GM23338 (cell line): ENCODE measurements around the gene PPIF. TPM values are rescaled to one million over a fixed set of nuclear protein-coding genes. Genes with fewer than 3 reads are reported as not detected.

Experiments used
- ATAC-seq: fragments of 200-7000 bp; cut with Tn5 transposase; 3 replicates; pipeline ENCODE4 v1.9.1; 2020
- DNase-seq: peaks from one replicate; pipeline ENCODE4 v3.0.0-alpha.2; 2015; ENCODE audit warnings: low spot score
- H2AFZ ChIP-seq: fragments of 200-600 bp; sonication (generic); 2 replicates; pipeline ENCODE4 v1.8.0; 2016; ENCODE audit warnings: antibody characterized with exemption, mild to moderate bottlenecking, moderate library complexity
- H3F3A ChIP-seq: fragments of 200-600 bp; sonication (generic); replicated peaks from 2 replicates; pipeline ENCODE4 v1.8.0; 2017; ENCODE audit warnings: antibody characterized with exemption, mixed run types, low read depth
- H3K27ac ChIP-seq: fragments of 200-600 bp; sonication (generic); 2 replicates; pipeline ENCODE4 v1.6.1; 2016; ENCODE audit warnings: low read depth
- H3K27me3 ChIP-seq: fragments of 200-600 bp; sonication (generic); 2 replicates; pipeline ENCODE4 v1.8.0; 2016; ENCODE audit warnings: mild to moderate bottlenecking, mixed run types, moderate library complexity; ENCODE audit not compliant: insufficient read depth
- H3K36me3 ChIP-seq: fragments of 200-600 bp; sonication (generic); 2 replicates; pipeline ENCODE4 v1.8.0; 2016; ENCODE audit warnings: mild to moderate bottlenecking; ENCODE audit not compliant: insufficient read depth
- H3K4me1 ChIP-seq: fragments of 200-600 bp; sonication (generic); 2 replicates; pipeline ENCODE4 v1.8.0; 2016; ENCODE audit warnings: mild to moderate bottlenecking, moderate library complexity; ENCODE audit not compliant: insufficient read depth
- H3K4me2 ChIP-seq: fragments of 200-600 bp; sonication (generic); 2 replicates; pipeline ENCODE4 v1.7.1; 2017; ENCODE audit warnings: mixed run types
- H3K4me3 ChIP-seq: fragments of 200-600 bp; sonication (generic); 2 replicates; pipeline ENCODE4 v1.6.1; 2016; ENCODE audit warnings: mixed run types
- H3K79me2 ChIP-seq: fragments of 200-600 bp; sonication (generic); replicated peaks from 2 replicates; pipeline ENCODE4 v1.8.0; 2017; ENCODE audit warnings: mild to moderate bottlenecking; ENCODE audit not compliant: insufficient read depth
- H3K9me2 ChIP-seq: fragments of 200-600 bp; sonication (generic); 2 replicates; pipeline ENCODE4 v1.8.0; 2017; ENCODE audit not compliant: insufficient read depth
- H4K20me1 ChIP-seq: fragments of 200-600 bp; sonication (generic); replicated peaks from 2 replicates; pipeline ENCODE4 v1.8.0; 2017; ENCODE audit warnings: mild to moderate bottlenecking; ENCODE audit not compliant: insufficient read depth
- H3K27ac Mint-ChIP-seq: 2 replicates; pipeline ENCODE4 v1.8.0; 2020; ENCODE audit warnings: inconsistent platforms, mild to moderate bottlenecking, moderate library complexity, mixed read lengths
- H3K27me3 Mint-ChIP-seq: 3 replicates; pipeline ENCODE4 v1.8.0; 2022; ENCODE audit warnings: low read depth, mild to moderate bottlenecking, moderate library complexity, mixed read lengths, inconsistent platforms; ENCODE audit not compliant: insufficient read depth, poor library complexity
- H3K36me3 Mint-ChIP-seq: 3 replicates; pipeline ENCODE4 v1.8.0; 2021; ENCODE audit warnings: low read depth, mild to moderate bottlenecking, inconsistent platforms, moderate library complexity, mixed read lengths
- H3K4me1 Mint-ChIP-seq: 3 replicates; pipeline ENCODE4 v1.8.0; 2020; ENCODE audit warnings: mild to moderate bottlenecking, inconsistent platforms, mixed read lengths
- H3K4me3 Mint-ChIP-seq: 3 replicates; pipeline ENCODE4 v1.8.0; 2021; ENCODE audit warnings: moderate library complexity, mild to moderate bottlenecking, inconsistent platforms, mixed read lengths
- H3K9me3 Mint-ChIP-seq: 3 replicates; pipeline ENCODE4 v1.8.0; 2020; ENCODE audit warnings: moderate library complexity, mild to moderate bottlenecking, inconsistent platforms, mixed read lengths
- CREB1 ChIP-seq: fragments of 250-450 bp; sonication (Bioruptor Pico); IDR thresholded peaks from 2 replicates; pipeline ENCODE4 v1.5.0; 2020; ENCODE audit warnings: low read depth, mild to moderate bottlenecking, moderate library complexity
- CTCF ChIP-seq, 2 experiments: fragments of 200-600 bp in 1 of 2; sonication (generic) in 1 of 2; conservative IDR thresholded peaks; 2 replicates each; pipeline versions ENCODE4 v1.5.1 to v1.6.1; 2016 to 2017; ENCODE audit warnings: antibody characterized with exemption in 2 of 2, low read depth in 2 of 2, mild to moderate bottlenecking in 2 of 2, moderate library complexity in 1 of 2
- ETS1 ChIP-seq: IDR thresholded peaks from 2 replicates; pipeline ENCODE4 v1.6.1; 2016; ENCODE audit warnings: antibody characterized with exemption
- EZH2 ChIP-seq: fragments of 200-600 bp; sonication (generic); IDR thresholded peaks from one replicate; pipeline ENCODE4 v1.8.0; 2017; ENCODE audit warnings: antibody characterized with exemption, mild to moderate bottlenecking, low read depth; ENCODE audit not compliant: unreplicated experiment
- EZH2phosphoT487 ChIP-seq: fragments of 200-600 bp; sonication (generic); IDR thresholded peaks from one replicate; pipeline ENCODE4 v1.8.1; 2018; ENCODE audit warnings: antibody characterized with exemption; ENCODE audit not compliant: unreplicated experiment
- JUNB ChIP-seq: IDR thresholded peaks from one replicate; pipeline ENCODE4 v1.6.1; 2016; ENCODE audit warnings: antibody characterized with exemption; ENCODE audit not compliant: unreplicated experiment
- NANOG ChIP-seq: IDR thresholded peaks from 2 replicates; pipeline ENCODE4 v1.6.1; 2016; ENCODE audit warnings: antibody characterized with exemption, borderline replicate concordance
- REST ChIP-seq: IDR thresholded peaks from one replicate; pipeline ENCODE4 v1.6.1; 2018; ENCODE audit warnings: antibody characterized with exemption; ENCODE audit not compliant: unreplicated experiment
- STAT1 ChIP-seq: IDR thresholded peaks from one replicate; pipeline ENCODE4 v1.6.1; 2016; ENCODE audit warnings: antibody characterized with exemption; ENCODE audit not compliant: unreplicated experiment
- ZNF114 ChIP-seq: fragments of 250-450 bp; sonication (Bioruptor Pico); IDR thresholded peaks from 2 replicates; pipeline ENCODE4 v1.5.0; 2020; ENCODE audit warnings: mild to moderate bottlenecking, moderate library complexity
- ZNF331 ChIP-seq: fragments of 250-450 bp; sonication (Bioruptor Pico); IDR thresholded peaks from 2 replicates; pipeline ENCODE4 v1.5.0; 2020; ENCODE audit warnings: low read depth, mild to moderate bottlenecking, moderate library complexity
- polyA plus RNA-seq: library from polyadenylated mRNA; unstranded; fragments of >200 nt; fragmentation: Nextera tagmentation; extraction: Ambion mirVana; gene quantifications from 2 replicates; pipeline ENCODE4 v1.2.1, GENCODE V29; 2016
- total RNA-seq: library from RNA; depleted of rRNA; stranded (reverse); fragments of >200 nt; shearing (Covaris generic); gene quantifications from 2 replicates; pipeline ENCODE4 v1.2.3, GENCODE V29; 2014

PPIF gene
- total and polyA plus RNA-seq, 2 experiments from 2014 or later = 32.1 to 43.6 TPM

DNA sequence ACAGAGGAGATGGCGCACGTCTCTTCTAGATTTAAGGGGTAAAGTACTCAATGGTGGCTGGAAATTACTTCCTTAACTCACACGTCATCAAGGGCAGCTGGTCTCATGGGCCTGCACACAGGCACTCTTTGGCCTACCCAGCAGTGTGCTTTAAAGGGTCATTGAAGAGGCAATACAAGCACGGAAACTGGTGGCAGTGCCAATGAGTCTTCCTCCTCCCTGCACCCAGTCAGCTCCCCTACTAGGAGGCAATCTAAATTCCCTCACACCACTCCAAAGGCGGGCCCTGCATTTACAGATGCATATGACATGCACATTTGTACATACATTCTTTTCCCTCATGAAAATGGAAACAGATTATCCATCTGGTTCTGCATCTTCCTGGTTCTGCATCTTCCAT, 47.4 kb downstream of the PPIF start (continued):
- TF ChIP-seq REST = no peak
- TF ChIP-seq ETS1 = no peak
- TF ChIP-seq EZH2 = no peak
- TF ChIP-seq ZNF114 (CRISPR knock-in tag) = no peak
- TF ChIP-seq CTCF (conservative IDR thresholded peaks at IDR 0.05; ENCODE audit: low read depth in 2 of 2) = no peak
- TF ChIP-seq CREB1 = no peak
- no peak for TF ChIP-seq EZH2phosphoT487
- no peak for TF ChIP-seq JUNB
- no peak for TF ChIP-seq STAT1
- TF ChIP-seq ZNF331 (CRISPR knock-in tag) = no peak

- Mint-ChIP-seq H3K36me3 (no peaks in the 10 kb centered on the region), H3K4me1 (peaks cover 20% of the 10 kb centered on the region), H3K27me3 (no peaks in the 10 kb centered on the region), H3K27ac (no peak overlapping the region), H3K9me3 (no peaks in the 10 kb centered on the region), H3K4me3 (no peak overlapping the region)
- ATAC-seq = no peak
- H3K27me3 ChIP-seq = no peaks in the 10 kb centered on the region
- no peak overlapping the region for H3K4me3 ChIP-seq
- no peaks in the 10 kb centered on the region for H3F3A ChIP-seq
- no peak overlapping the region for H3K4me2 ChIP-seq
- H4K20me1 ChIP-seq = no peaks in the 10 kb centered on the region
- no peaks in the 10 kb centered on the region for H3K9me2 ChIP-seq
- no peak overlapping the region for H2AFZ ChIP-seq
- no peak for DNase-seq
- H3K36me3 ChIP-seq = no peaks in the 10 kb centered on the region
- no peak overlapping the region for H3K27ac ChIP-seq
- H3K79me2 ChIP-seq = no peaks in the 10 kb centered on the region
- H3K4me1 ChIP-seq = peaks cover 13% of the 10 kb centered on the region
- TF ChIP-seq REST (no peak), ZNF114 (CRISPR knock-in tag) (no peak), NANOG (no peak)
Observed at GRCh38 chr10:79396520-79396919, 49.3 kb downstream of the PPIF start.
